C4-2B (cell line): Measurements from ENCODE around the gene PGAP6.
"Not testable (repeated sequence)": the region's sequence is repeated elsewhere in the genome, so short reads cannot be mapped to it uniquely, and the experiment has no call there.

ENCODE experiments used
- ZFX ChIP-seq: fragments of 450-650 bp; IDR thresholded peaks from 2 replicates; pipeline ENCODE4 v1.6.1; 2017
- TF ChIP-seq, protein P1 (sequence below): fragments of 450-650 bp; conservative IDR thresholded peaks from 2 replicates; pipeline ENCODE4 v1.5.1; 2017; ENCODE audit warnings: mild to moderate bottlenecking

DNA sequence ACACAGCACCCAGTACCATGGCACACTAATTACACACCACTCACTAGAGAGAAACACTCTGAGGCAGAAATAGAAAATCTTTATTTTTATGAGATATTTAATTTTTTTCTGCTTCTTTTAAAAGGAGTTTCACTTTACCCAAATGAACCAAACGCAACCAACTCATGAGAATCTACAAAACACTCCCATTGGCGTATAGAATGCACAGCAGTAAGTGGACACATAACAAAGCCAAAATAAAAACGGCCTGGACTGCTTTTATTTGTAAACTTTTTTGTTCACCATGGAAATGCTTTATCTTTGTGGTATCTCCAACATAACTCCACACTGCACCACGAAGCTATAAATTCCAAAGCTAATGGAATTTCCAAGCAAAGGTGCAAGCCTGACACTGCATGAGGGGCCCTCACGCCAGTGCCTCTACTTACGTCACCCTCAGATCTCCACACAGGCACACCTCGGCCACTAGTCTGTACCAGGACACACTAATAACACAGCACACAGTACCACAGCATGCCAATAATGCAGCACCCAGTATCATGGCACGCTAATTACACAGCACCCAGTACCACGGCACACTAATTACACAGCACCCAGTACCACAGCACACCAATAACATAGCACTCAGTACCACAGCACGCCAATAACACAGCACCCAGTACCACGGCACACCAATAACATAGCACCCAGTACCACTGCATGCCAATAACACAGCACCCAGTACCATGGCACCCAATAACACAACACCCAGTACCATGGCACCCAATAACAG lies 46.7 kb downstream of the PGAP6 start:
- TF ChIP-seq, protein P1, sequence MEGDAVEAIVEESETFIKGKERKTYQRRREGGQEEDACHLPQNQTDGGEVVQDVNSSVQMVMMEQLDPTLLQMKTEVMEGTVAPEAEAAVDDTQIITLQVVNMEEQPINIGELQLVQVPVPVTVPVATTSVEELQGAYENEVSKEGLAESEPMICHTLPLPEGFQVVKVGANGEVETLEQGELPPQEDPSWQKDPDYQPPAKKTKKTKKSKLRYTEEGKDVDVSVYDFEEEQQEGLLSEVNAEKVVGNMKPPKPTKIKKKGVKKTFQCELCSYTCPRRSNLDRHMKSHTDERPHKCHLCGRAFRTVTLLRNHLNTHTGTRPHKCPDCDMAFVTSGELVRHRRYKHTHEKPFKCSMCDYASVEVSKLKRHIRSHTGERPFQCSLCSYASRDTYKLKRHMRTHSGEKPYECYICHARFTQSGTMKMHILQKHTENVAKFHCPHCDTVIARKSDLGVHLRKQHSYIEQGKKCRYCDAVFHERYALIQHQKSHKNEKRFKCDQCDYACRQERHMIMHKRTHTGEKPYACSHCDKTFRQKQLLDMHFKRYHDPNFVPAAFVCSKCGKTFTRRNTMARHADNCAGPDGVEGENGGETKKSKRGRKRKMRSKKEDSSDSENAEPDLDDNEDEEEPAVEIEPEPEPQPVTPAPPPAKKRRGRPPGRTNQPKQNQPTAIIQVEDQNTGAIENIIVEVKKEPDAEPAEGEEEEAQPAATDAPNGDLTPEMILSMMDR: not testable (repeated sequence)
- not testable (repeated sequence) for TF ChIP-seq ZFX
